SK-MEL-5 (cell line): Measurements from ENCODE around the gene TCP11. TPM values are rescaled to one million over a fixed set of nuclear protein-coding genes. Genes with fewer than 3 reads are reported as not detected.
"Not testable (repeated sequence)": the region's sequence is repeated elsewhere in the genome, so short reads cannot be mapped to it uniquely, and the experiment has no call there.

Source experiments
- DNase-seq: peaks from one replicate; pipeline ENCODE4 v3.0.0-alpha.2; 2016; ENCODE audit warnings: low read depth, low spot score
- in situ Hi-C: cut with HindIII; loops from 2 replicates; pipeline ENCODE4 v1.10.0; 2016; ENCODE audit warnings: low sequenced_read_pairs, high pct_unique_total_duplicates, low pct_unique_long_range_greater_than_20kb
- total RNA-seq: library from RNA; depleted of rRNA; stranded (reverse); fragments of >200 nt; shearing (Covaris generic); gene quantifications from 2 replicates; pipeline ENCODE4 v1.2.3, GENCODE V29; 2014

TCP11 gene
- total RNA-seq, 1 experiment from 2014 or later = not detected

- DNase-seq = no peak
- in situ Hi-C loops = no loop called here
These were observed 16.8 kb downstream of the TCP11 start for GRCh38 chr6:35124356-35124755.

GRCh38 chr6:35120746-35121145 is 20.4 kb downstream of the TCP11 start:
- in situ Hi-C loops = no loop called here
- DNase-seq = no peak

GRCh38 chr6:35108309-35108885 is 32.7 kb downstream of the TCP11 start:
- in situ Hi-C loops = no loop called here
- no peak for DNase-seq

GRCh38 chr6:35107761-35108160 is 33.4 kb downstream of the TCP11 start:
- DNase-seq, in situ Hi-C loops: not testable (repeated sequence)

GRCh38 chr6:35107208-35107607 is 33.9 kb downstream of the TCP11 start:
- in situ Hi-C loops, DNase-seq: not testable (repeated sequence)

- in situ Hi-C loops, DNase-seq: not testable (repeated sequence)
These were observed 35.1 kb downstream of the TCP11 start for GRCh38 chr6:35106061-35106460.

GRCh38 chr6:35105078-35105477 is 36.1 kb downstream of the TCP11 start:
- no peak for DNase-seq
- in situ Hi-C loops = no loop called here

GRCh38 chr6:35099116-35099515 is 42.0 kb downstream of the TCP11 start:
- in situ Hi-C loops = no loop called here
- no peak for DNase-seq

- in situ Hi-C loops = no loop called here
These were observed 44.8 kb downstream of the TCP11 start for GRCh38 chr6:35096129-35096862.

GRCh38 chr6:35094183-35094582 is 47.0 kb downstream of the TCP11 start:
- in situ Hi-C loops = no loop called here
- no peak for DNase-seq

More at GRCh38 chr6:35096129-35096862, 44.8 kb downstream of the TCP11 start:
- DNase-seq = peak; percentile 54

- DNase-seq = no peak
- in situ Hi-C loops = no loop called here
These were observed 47.4 kb downstream of the TCP11 start for GRCh38 chr6:35093783-35094182.

GRCh38 chr6:35093118-35093445 is 48.1 kb downstream of the TCP11 start:
- no peak for DNase-seq
- in situ Hi-C loops = no loop called here

GRCh38 chr6:35092362-35093117 is 48.6 kb downstream of the TCP11 start:
- DNase-seq = no peak
- in situ Hi-C loops = no loop called here

- no peak for DNase-seq
- in situ Hi-C loops = no loop called here
These were observed 49.6 kb downstream of the TCP11 start for GRCh38 chr6:35091346-35092083.

GRCh38 chr6:35090734-35091133 is 50.4 kb downstream of the TCP11 start:
- no peak for DNase-seq
- in situ Hi-C loops = no loop called here

- in situ Hi-C loops = no loop called here
- DNase-seq = no peak
These were observed 51.1 kb downstream of the TCP11 start for GRCh38 chr6:35089935-35090505.

GRCh38 chr6:35089216-35089934 is 51.8 kb downstream of the TCP11 start:
- in situ Hi-C loops = no loop called here
- no peak for DNase-seq
